Liver (tissue), 9 donors: ENCODE measurements around the gene TTC28. TPM values are rescaled to one million over a fixed set of nuclear protein-coding genes. Genes with fewer than 3 reads are reported as not detected.
A peak's percentile ranks its signal among the peaks of the same experiment; 100 is the strongest.

Experiments used
- DNase-seq: peaks from one replicate; pipeline ENCODE4 v3.0.0-alpha.2; 2017; ENCODE audit warnings: low spot score
- H3K27ac ChIP-seq, 2 donors: one replicate each; pipeline ENCODE4 v1.7.0; 2013; ENCODE audit warnings: inconsistent platforms in 2 of 2, low read length in 2 of 2, control low read depth in 1 of 2, low read depth in 1 of 2, mild to moderate bottlenecking in 1 of 2
- H3K27me3 ChIP-seq, 4 donors: one replicate each; pipeline versions ENCODE4 v1.6.1 to v1.7.0; 2013; ENCODE audit warnings: low read length in 3 of 4, inconsistent platforms in 1 of 4, mild to moderate bottlenecking in 1 of 4, moderate library complexity in 1 of 4; ENCODE audit not compliant: control insufficient read depth in 4 of 4, insufficient read depth in 4 of 4
- H3K36me3 ChIP-seq, 4 donors: one replicate each; pipeline versions ENCODE4 v1.6.1 to v1.7.0; 2013; ENCODE audit warnings: low read length in 3 of 4, mild to moderate bottlenecking in 3 of 4, low read depth in 1 of 4, moderate library complexity in 1 of 4; ENCODE audit not compliant: control insufficient read depth in 4 of 4, insufficient read depth in 3 of 4
- H3K4me1 ChIP-seq, 4 donors: one replicate each; pipeline versions ENCODE4 v1.6.1 to v1.7.0; 2013; ENCODE audit warnings: low read length in 3 of 4, mild to moderate bottlenecking in 3 of 4, moderate library complexity in 1 of 4; ENCODE audit not compliant: control insufficient read depth in 4 of 4, insufficient read depth in 4 of 4
- H3K4me3 ChIP-seq, 3 donors: one replicate each; pipeline versions ENCODE4 v1.6.1 to v1.7.0; 2013; ENCODE audit warnings: low read length in 3 of 3, control low read depth in 1 of 3, low read depth in 1 of 3, mild to moderate bottlenecking in 1 of 3
- H3K9ac ChIP-seq, 2 donors: one replicate each; pipeline ENCODE4 v1.7.0; 2013; ENCODE audit warnings: low read length in 2 of 2, mild to moderate bottlenecking in 2 of 2, moderate library complexity in 2 of 2, control low read depth in 1 of 2, low read depth in 1 of 2
- H3K9me3 ChIP-seq, 4 donors: one replicate each; pipeline versions ENCODE4 v1.6.1 to v1.7.0; 2013; ENCODE audit warnings: low read length in 3 of 4; ENCODE audit not compliant: control insufficient read depth in 4 of 4
- ATF3 ChIP-seq: IDR thresholded peaks from 2 replicates; pipeline ENCODE4 v1.6.1; 2016; ENCODE audit warnings: antibody characterized with exemption
- CTCF ChIP-seq: fragments of 150-350 bp; IDR thresholded peaks from 2 replicates; pipeline ENCODE4 v1.5.1; 2017; ENCODE audit warnings: improper control_type of control experiment, low read depth, low read length; ENCODE audit not compliant: missing input control
- EGR1 ChIP-seq, 2 donors: IDR thresholded peaks; 2 replicates each; pipeline ENCODE4 v1.6.1; 2016 to 2018; ENCODE audit warnings: antibody characterized with exemption in 2 of 2, low read depth in 2 of 2
- FOXA1 ChIP-seq: IDR thresholded peaks from 2 replicates; pipeline ENCODE4 v1.6.1; 2016; ENCODE audit warnings: antibody characterized with exemption
- FOXA2 ChIP-seq: IDR thresholded peaks from 2 replicates; pipeline ENCODE4 v1.6.1; 2016; ENCODE audit warnings: antibody characterized with exemption
- GABPA ChIP-seq, 2 donors: IDR thresholded peaks in 1 of 2; conservative IDR thresholded peaks in 1 of 2; 2 replicates each; pipeline ENCODE4 v1.6.1; 2016; ENCODE audit warnings: antibody characterized with exemption in 2 of 2, mild to moderate bottlenecking in 1 of 2, moderate library complexity in 1 of 2
- HNF4A ChIP-seq, 2 donors: conservative IDR thresholded peaks; 2 replicates each; pipeline ENCODE4 v1.6.1; 2016; ENCODE audit warnings: antibody characterized with exemption in 2 of 2, mild to moderate bottlenecking in 2 of 2
- HNF4G ChIP-seq: IDR thresholded peaks from 2 replicates; pipeline ENCODE4 v1.6.1; 2016; ENCODE audit warnings: antibody characterized with exemption
- JUND ChIP-seq, 2 donors: IDR thresholded peaks; 2 replicates each; pipeline ENCODE4 v1.6.1; 2016; ENCODE audit warnings: antibody characterized with exemption in 2 of 2
- MAX ChIP-seq: IDR thresholded peaks from 2 replicates; pipeline ENCODE4 v1.6.1; 2016; ENCODE audit warnings: antibody characterized with exemption
- NR2F2 ChIP-seq: IDR thresholded peaks from 2 replicates; pipeline ENCODE4 v1.6.1; 2016; ENCODE audit warnings: antibody characterized with exemption
- RAD21 ChIP-seq, 2 donors: IDR thresholded peaks; 2 replicates each; pipeline ENCODE4 v1.6.1; 2016; ENCODE audit warnings: antibody characterized with exemption in 2 of 2, mild to moderate bottlenecking in 2 of 2
- RXRA ChIP-seq, 2 donors: IDR thresholded peaks; 2 replicates each; pipeline ENCODE4 v1.6.1; 2017 to 2018; ENCODE audit warnings: antibody characterized with exemption in 2 of 2, mild to moderate bottlenecking in 1 of 2
- SP1 ChIP-seq: IDR thresholded peaks from 2 replicates; pipeline ENCODE4 v1.6.1; 2018; ENCODE audit warnings: antibody characterized with exemption, mild to moderate bottlenecking
- TAF1 ChIP-seq: conservative IDR thresholded peaks from 2 replicates; pipeline ENCODE4 v1.6.1; 2016; ENCODE audit warnings: antibody characterized with exemption, mild to moderate bottlenecking
- YY1 ChIP-seq: IDR thresholded peaks from 2 replicates; pipeline ENCODE4 v1.6.1; 2016; ENCODE audit warnings: antibody characterized with exemption, mild to moderate bottlenecking
- WGBS: extraction: QIAGEN DNeasy Blood & Tissue Kit; methylation state at CpG from one replicate; pipeline ENCODE4 v1.1.7; 2013; 5-methylcytosine and 5-hydroxymethylcytosine counted together
- polyA plus RNA-seq, 2 donors: library from polyadenylated mRNA; stranded (reverse) in 1 of 2; unstranded in 1 of 2; fragments of 200-250 nt in 1 of 2; fragments of >200 nt in 1 of 2; fragmentation: Nextera tagmentation in 1 of 2; extraction: Ambion mirVana in 1 of 2; gene quantifications; one replicate each; pipeline versions ENCODE4 v1.2.1 to v1.2.3, GENCODE V29; 2013 to 2015
- total RNA-seq, 2 donors: library from RNA; depleted of rRNA; stranded (reverse); fragments of >200 nt; gene quantifications; one replicate each; pipeline ENCODE4 v1.2.3, GENCODE V29; 2014
- TF ChIP-seq, protein P1 (sequence below): IDR thresholded peaks from 2 replicates; pipeline ENCODE4 v1.6.1; 2016; ENCODE audit warnings: antibody characterized with exemption
- TF ChIP-seq, protein P2 (sequence below): IDR thresholded peaks from 2 replicates; pipeline ENCODE4 v1.6.1; 2016; ENCODE audit warnings: antibody characterized with exemption, mild to moderate bottlenecking
- donor health status: healthy.
- donor health status: healthy.
- donor health status: healthy.
- donor health status: healthy.
- donor health status: healthy.

TTC28 gene
- total and polyA plus RNA-seq, 4 donors, result 4.2 to 19.4 (median 5.9) TPM

- H3K4me1 ChIP-seq, result peaks cover 1 to 14% (median 8%) of the 10 kb centered on the region in 4 donors
- H3K9me3 ChIP-seq, result no peaks in the 10 kb centered on the region
- no peak overlapping the region for H3K9ac ChIP-seq
- peak; percentile 26 for DNase-seq
- H3K36me3 ChIP-seq, result peaks cover 0 to 14% (median 7%) of the 10 kb centered on the region in 4 donors
- TF ChIP-seq FOXA1, result no peak
- no peak for TF ChIP-seq HNF4G
- no peak for TF ChIP-seq RAD21 (IDR thresholded peaks at IDR 0.05)
- no peak for TF ChIP-seq YY1
- TF ChIP-seq NR2F2, result no peak
- TF ChIP-seq FOXA2, result no peak
- no peak for TF ChIP-seq MAX
- no peak for TF ChIP-seq ATF3
- TF ChIP-seq, protein P1, sequence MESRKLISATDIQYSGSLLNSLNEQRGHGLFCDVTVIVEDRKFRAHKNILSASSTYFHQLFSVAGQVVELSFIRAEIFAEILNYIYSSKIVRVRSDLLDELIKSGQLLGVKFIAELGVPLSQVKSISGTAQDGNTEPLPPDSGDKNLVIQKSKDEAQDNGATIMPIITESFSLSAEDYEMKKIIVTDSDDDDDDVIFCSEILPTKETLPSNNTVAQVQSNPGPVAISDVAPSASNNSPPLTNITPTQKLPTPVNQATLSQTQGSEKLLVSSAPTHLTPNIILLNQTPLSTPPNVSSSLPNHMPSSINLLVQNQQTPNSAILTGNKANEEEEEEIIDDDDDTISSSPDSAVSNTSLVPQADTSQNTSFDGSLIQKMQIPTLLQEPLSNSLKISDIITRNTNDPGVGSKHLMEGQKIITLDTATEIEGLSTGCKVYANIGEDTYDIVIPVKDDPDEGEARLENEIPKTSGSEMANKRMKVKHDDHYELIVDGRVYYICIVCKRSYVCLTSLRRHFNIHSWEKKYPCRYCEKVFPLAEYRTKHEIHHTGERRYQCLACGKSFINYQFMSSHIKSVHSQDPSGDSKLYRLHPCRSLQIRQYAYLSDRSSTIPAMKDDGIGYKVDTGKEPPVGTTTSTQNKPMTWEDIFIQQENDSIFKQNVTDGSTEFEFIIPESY, result no peak
- TF ChIP-seq RXRA (IDR thresholded peaks at IDR 0.05), result no peak
- no peak for TF ChIP-seq EGR1 (IDR thresholded peaks at IDR 0.05; ENCODE audit: low read depth in 2 of 2)
- TF ChIP-seq TAF1, result no peak
- TF ChIP-seq SP1, result no peak
- TF ChIP-seq, protein P2, sequence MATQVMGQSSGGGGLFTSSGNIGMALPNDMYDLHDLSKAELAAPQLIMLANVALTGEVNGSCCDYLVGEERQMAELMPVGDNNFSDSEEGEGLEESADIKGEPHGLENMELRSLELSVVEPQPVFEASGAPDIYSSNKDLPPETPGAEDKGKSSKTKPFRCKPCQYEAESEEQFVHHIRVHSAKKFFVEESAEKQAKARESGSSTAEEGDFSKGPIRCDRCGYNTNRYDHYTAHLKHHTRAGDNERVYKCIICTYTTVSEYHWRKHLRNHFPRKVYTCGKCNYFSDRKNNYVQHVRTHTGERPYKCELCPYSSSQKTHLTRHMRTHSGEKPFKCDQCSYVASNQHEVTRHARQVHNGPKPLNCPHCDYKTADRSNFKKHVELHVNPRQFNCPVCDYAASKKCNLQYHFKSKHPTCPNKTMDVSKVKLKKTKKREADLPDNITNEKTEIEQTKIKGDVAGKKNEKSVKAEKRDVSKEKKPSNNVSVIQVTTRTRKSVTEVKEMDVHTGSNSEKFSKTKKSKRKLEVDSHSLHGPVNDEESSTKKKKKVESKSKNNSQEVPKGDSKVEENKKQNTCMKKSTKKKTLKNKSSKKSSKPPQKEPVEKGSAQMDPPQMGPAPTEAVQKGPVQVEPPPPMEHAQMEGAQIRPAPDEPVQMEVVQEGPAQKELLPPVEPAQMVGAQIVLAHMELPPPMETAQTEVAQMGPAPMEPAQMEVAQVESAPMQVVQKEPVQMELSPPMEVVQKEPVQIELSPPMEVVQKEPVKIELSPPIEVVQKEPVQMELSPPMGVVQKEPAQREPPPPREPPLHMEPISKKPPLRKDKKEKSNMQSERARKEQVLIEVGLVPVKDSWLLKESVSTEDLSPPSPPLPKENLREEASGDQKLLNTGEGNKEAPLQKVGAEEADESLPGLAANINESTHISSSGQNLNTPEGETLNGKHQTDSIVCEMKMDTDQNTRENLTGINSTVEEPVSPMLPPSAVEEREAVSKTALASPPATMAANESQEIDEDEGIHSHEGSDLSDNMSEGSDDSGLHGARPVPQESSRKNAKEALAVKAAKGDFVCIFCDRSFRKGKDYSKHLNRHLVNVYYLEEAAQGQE, result no peak
- no peak for TF ChIP-seq CTCF
- no peak for TF ChIP-seq HNF4A (conservative IDR thresholded peaks at IDR 0.05)
- H3K4me3 ChIP-seq, result no peak overlapping the region
- H3K27ac ChIP-seq, result no peak overlapping the region
- WGBS, result 93% methylated on average over 5 of the region's 5 CpGs
- no peaks in the 10 kb centered on the region for H3K27me3 ChIP-seq
Measured at GRCh38 chr22:27986937-27987336, 692.7 kb downstream of the TTC28 start.

GRCh38 chr22:27986459-27986858 lies 693.2 kb downstream of the TTC28 start:
- Histone ChIP-seq H3K4me1 (peaks cover 1 to 9% (median 6%) of the 10 kb centered on the region in 4 donors), H3K27ac (no peak overlapping the region), H3K27me3 (no peaks in the 10 kb centered on the region), H3K9ac (no peak overlapping the region), H3K9me3 (no peaks in the 10 kb centered on the region), H3K4me3 (no peak overlapping the region), H3K36me3 (peaks cover 0 to 14% (median 8%) of the 10 kb centered on the region in 4 donors)
- 86% methylated on average over 5 of the region's 5 CpGs for WGBS
- DNase-seq, result peak; percentile 6
- TF ChIP-seq, protein P2, result no peak
- TF ChIP-seq HNF4A (conservative IDR thresholded peaks at IDR 0.05), result no peak
- TF ChIP-seq NR2F2, result peak; percentile 67
- peak in 1 of 2 donors; percentile 27 for TF ChIP-seq RXRA (IDR thresholded peaks at IDR 0.05)
- no peak for TF ChIP-seq GABPA (IDR thresholded peaks at IDR 0.05 in 1 of 2, conservative IDR thresholded peaks at IDR 0.05 in 1 of 2)
- TF ChIP-seq JUND (IDR thresholded peaks at IDR 0.05), result no peak
- TF ChIP-seq TAF1, result no peak
- no peak for TF ChIP-seq FOXA2
- TF ChIP-seq SP1, result peak; percentile 24
